GM20431 (cell line): ENCODE data around the gene EXOC6B.
"Not testable (repeated sequence)": the region's sequence is repeated elsewhere in the genome, so short reads cannot be mapped to it uniquely, and the experiment has no call there.

ENCODE experiments used
- in situ Hi-C: fragments of 300-500 bp; cut with MseI, MboI; formaldehyde crosslinking; loops from one replicate; pipeline ENCODE4 v1.15.0; 2020; ENCODE audit warnings: low sequenced_read_pairs; ENCODE audit not compliant: unreplicated experiment

The EXOC6B gene

GRCh38 chr2:72695676-72696075, 130.2 kb downstream of the EXOC6B start:
- in situ Hi-C loops = no loop called here

GRCh38 chr2:72694715-72695496, 130.9 kb downstream of the EXOC6B start:
- in situ Hi-C loops = no loop called here

- in situ Hi-C loops = no loop called here
Measured at GRCh38 chr2:72689579-72690195, 136.1 kb downstream of the EXOC6B start.

GRCh38 chr2:72685638-72686213, 140.1 kb downstream of the EXOC6B start:
- in situ Hi-C loops = no loop called here

- in situ Hi-C loops = no loop called here
Measured at GRCh38 chr2:72682061-72682460, 143.8 kb downstream of the EXOC6B start.

GRCh38 chr2:72681016-72681995, 144.5 kb downstream of the EXOC6B start:
- in situ Hi-C loops = no loop called here

GRCh38 chr2:72678024-72678423, 147.8 kb downstream of the EXOC6B start:
- in situ Hi-C loops = no loop called here

- in situ Hi-C loops = no loop called here
Measured at GRCh38 chr2:72676341-72677025, 149.3 kb downstream of the EXOC6B start.

- in situ Hi-C loops = no loop called here
Measured at GRCh38 chr2:72674982-72675915, 150.6 kb downstream of the EXOC6B start.

- in situ Hi-C loops = no loop called here
Measured at GRCh38 chr2:72673279-72673678, 152.6 kb downstream of the EXOC6B start.

GRCh38 chr2:72669121-72669520, 156.7 kb downstream of the EXOC6B start:
- in situ Hi-C loops = no loop called here

GRCh38 chr2:72668647-72669046, 157.2 kb downstream of the EXOC6B start:
- in situ Hi-C loops = no loop called here

GRCh38 chr2:72665448-72665847, 160.4 kb downstream of the EXOC6B start:
- in situ Hi-C loops = no loop called here

- in situ Hi-C loops = no loop called here
Measured at GRCh38 chr2:72661985-72662384, 163.8 kb downstream of the EXOC6B start.

- in situ Hi-C loops = no loop called here
Measured at GRCh38 chr2:72649810-72650209, 176.0 kb downstream of the EXOC6B start.

GRCh38 chr2:72641221-72641620, 184.6 kb downstream of the EXOC6B start:
- in situ Hi-C loops = not testable (repeated sequence)

- in situ Hi-C loops = no loop called here
Measured at GRCh38 chr2:72638600-72639211, 187.1 kb downstream of the EXOC6B start.

- in situ Hi-C loops = no loop called here
Measured at GRCh38 chr2:72636210-72636609, 189.6 kb downstream of the EXOC6B start.
